Liver (tissue), 9 donors: Measurements from ENCODE around the gene GTF2B. TPM values are rescaled to one million over a fixed set of nuclear protein-coding genes. Genes with fewer than 3 reads are reported as not detected.

Experiments used
- DNase-seq: peaks from one replicate; pipeline ENCODE4 v3.0.0-alpha.2; 2017; ENCODE audit warnings: low spot score
- H3K27ac ChIP-seq, 2 donors: one replicate each; pipeline ENCODE4 v1.7.0; 2013; ENCODE audit warnings: inconsistent platforms in 2 of 2, low read length in 2 of 2, control low read depth in 1 of 2, low read depth in 1 of 2, mild to moderate bottlenecking in 1 of 2
- H3K27me3 ChIP-seq, 4 donors: one replicate each; pipeline versions ENCODE4 v1.6.1 to v1.7.0; 2013; ENCODE audit warnings: low read length in 3 of 4, inconsistent platforms in 1 of 4, mild to moderate bottlenecking in 1 of 4, moderate library complexity in 1 of 4; ENCODE audit not compliant: control insufficient read depth in 4 of 4, insufficient read depth in 4 of 4
- H3K36me3 ChIP-seq, 4 donors: one replicate each; pipeline versions ENCODE4 v1.6.1 to v1.7.0; 2013; ENCODE audit warnings: low read length in 3 of 4, mild to moderate bottlenecking in 3 of 4, low read depth in 1 of 4, moderate library complexity in 1 of 4; ENCODE audit not compliant: control insufficient read depth in 4 of 4, insufficient read depth in 3 of 4
- H3K4me1 ChIP-seq, 4 donors: one replicate each; pipeline versions ENCODE4 v1.6.1 to v1.7.0; 2013; ENCODE audit warnings: low read length in 3 of 4, mild to moderate bottlenecking in 3 of 4, moderate library complexity in 1 of 4; ENCODE audit not compliant: control insufficient read depth in 4 of 4, insufficient read depth in 4 of 4
- H3K4me3 ChIP-seq, 3 donors: one replicate each; pipeline versions ENCODE4 v1.6.1 to v1.7.0; 2013; ENCODE audit warnings: low read length in 3 of 3, control low read depth in 1 of 3, low read depth in 1 of 3, mild to moderate bottlenecking in 1 of 3
- H3K9ac ChIP-seq, 2 donors: one replicate each; pipeline ENCODE4 v1.7.0; 2013; ENCODE audit warnings: low read length in 2 of 2, mild to moderate bottlenecking in 2 of 2, moderate library complexity in 2 of 2, control low read depth in 1 of 2, low read depth in 1 of 2
- H3K9me3 ChIP-seq, 4 donors: one replicate each; pipeline versions ENCODE4 v1.6.1 to v1.7.0; 2013; ENCODE audit warnings: low read length in 3 of 4; ENCODE audit not compliant: control insufficient read depth in 4 of 4
- ATF3 ChIP-seq: IDR thresholded peaks from 2 replicates; pipeline ENCODE4 v1.6.1; 2016; ENCODE audit warnings: antibody characterized with exemption
- CTCF ChIP-seq: fragments of 150-350 bp; IDR thresholded peaks from 2 replicates; pipeline ENCODE4 v1.5.1; 2017; ENCODE audit warnings: improper control_type of control experiment, low read depth, low read length; ENCODE audit not compliant: missing input control
- EGR1 ChIP-seq, 2 donors: IDR thresholded peaks; 2 replicates each; pipeline ENCODE4 v1.6.1; 2016 to 2018; ENCODE audit warnings: antibody characterized with exemption in 2 of 2, low read depth in 2 of 2
- FOXA1 ChIP-seq: IDR thresholded peaks from 2 replicates; pipeline ENCODE4 v1.6.1; 2016; ENCODE audit warnings: antibody characterized with exemption
- FOXA2 ChIP-seq: IDR thresholded peaks from 2 replicates; pipeline ENCODE4 v1.6.1; 2016; ENCODE audit warnings: antibody characterized with exemption
- GABPA ChIP-seq, 2 donors: IDR thresholded peaks in 1 of 2; conservative IDR thresholded peaks in 1 of 2; 2 replicates each; pipeline ENCODE4 v1.6.1; 2016; ENCODE audit warnings: antibody characterized with exemption in 2 of 2, mild to moderate bottlenecking in 1 of 2, moderate library complexity in 1 of 2
- HNF4A ChIP-seq, 2 donors: conservative IDR thresholded peaks; 2 replicates each; pipeline ENCODE4 v1.6.1; 2016; ENCODE audit warnings: antibody characterized with exemption in 2 of 2, mild to moderate bottlenecking in 2 of 2
- HNF4G ChIP-seq: IDR thresholded peaks from 2 replicates; pipeline ENCODE4 v1.6.1; 2016; ENCODE audit warnings: antibody characterized with exemption
- JUND ChIP-seq, 2 donors: IDR thresholded peaks; 2 replicates each; pipeline ENCODE4 v1.6.1; 2016; ENCODE audit warnings: antibody characterized with exemption in 2 of 2
- MAX ChIP-seq: IDR thresholded peaks from 2 replicates; pipeline ENCODE4 v1.6.1; 2016; ENCODE audit warnings: antibody characterized with exemption
- NR2F2 ChIP-seq: IDR thresholded peaks from 2 replicates; pipeline ENCODE4 v1.6.1; 2016; ENCODE audit warnings: antibody characterized with exemption
- RAD21 ChIP-seq, 2 donors: IDR thresholded peaks; 2 replicates each; pipeline ENCODE4 v1.6.1; 2016; ENCODE audit warnings: antibody characterized with exemption in 2 of 2, mild to moderate bottlenecking in 2 of 2
- REST ChIP-seq: IDR thresholded peaks from 2 replicates; pipeline ENCODE4 v1.6.1; 2016; ENCODE audit warnings: antibody characterized with exemption, mild to moderate bottlenecking
- RXRA ChIP-seq, 2 donors: IDR thresholded peaks; 2 replicates each; pipeline ENCODE4 v1.6.1; 2017 to 2018; ENCODE audit warnings: antibody characterized with exemption in 2 of 2, mild to moderate bottlenecking in 1 of 2
- SP1 ChIP-seq: IDR thresholded peaks from 2 replicates; pipeline ENCODE4 v1.6.1; 2018; ENCODE audit warnings: antibody characterized with exemption, mild to moderate bottlenecking
- TAF1 ChIP-seq: conservative IDR thresholded peaks from 2 replicates; pipeline ENCODE4 v1.6.1; 2016; ENCODE audit warnings: antibody characterized with exemption, mild to moderate bottlenecking
- YY1 ChIP-seq: IDR thresholded peaks from 2 replicates; pipeline ENCODE4 v1.6.1; 2016; ENCODE audit warnings: antibody characterized with exemption, mild to moderate bottlenecking
- WGBS: extraction: QIAGEN DNeasy Blood & Tissue Kit; methylation state at CpG from one replicate; pipeline ENCODE4 v1.1.7; 2013; 5-methylcytosine and 5-hydroxymethylcytosine counted together
- polyA plus RNA-seq, 2 donors: library from polyadenylated mRNA; stranded (reverse) in 1 of 2; unstranded in 1 of 2; fragments of 200-250 nt in 1 of 2; fragments of >200 nt in 1 of 2; fragmentation: Nextera tagmentation in 1 of 2; extraction: Ambion mirVana in 1 of 2; gene quantifications; one replicate each; pipeline versions ENCODE4 v1.2.1 to v1.2.3, GENCODE V29; 2013 to 2015
- total RNA-seq, 2 donors: library from RNA; depleted of rRNA; stranded (reverse); fragments of >200 nt; gene quantifications; one replicate each; pipeline ENCODE4 v1.2.3, GENCODE V29; 2014
- donor health status: healthy.
- donor health status: healthy.
- donor health status: healthy.
- donor health status: healthy.
- donor health status: healthy.

GTF2B gene
- total and polyA plus RNA-seq, 4 donors, result 13.5 to 50.6 (median 23.5) TPM

GRCh38 chr1:88813471-88813870 lies 77.9 kb downstream of the GTF2B start:
- Histone ChIP-seq H3K4me3 (no peak overlapping the region), H3K27me3 (no peaks in the 10 kb centered on the region), H3K9ac (no peak overlapping the region), H3K36me3 (peaks cover 3 to 17% (median 13%) of the 10 kb centered on the region in 4 donors), H3K9me3 (no peaks in the 10 kb centered on the region), H3K4me1 (no peaks in the 10 kb centered on the region), H3K27ac (no peak overlapping the region)
- WGBS, result 90% methylated on average over 1 of the region's 1 CpG
- TF ChIP-seq FOXA1, result no peak
- no peak for TF ChIP-seq RXRA (IDR thresholded peaks at IDR 0.05)
- no peak for TF ChIP-seq YY1
- no peak for TF ChIP-seq MAX
- TF ChIP-seq HNF4A (conservative IDR thresholded peaks at IDR 0.05), result no peak
- no peak for TF ChIP-seq SP1
- TF ChIP-seq GABPA (IDR thresholded peaks at IDR 0.05 in 1 of 2, conservative IDR thresholded peaks at IDR 0.05 in 1 of 2), result no peak
- no peak for TF ChIP-seq JUND (IDR thresholded peaks at IDR 0.05)
- no peak for TF ChIP-seq CTCF
- no peak for TF ChIP-seq HNF4G
- DNase-seq, result no peak

- TF ChIP-seq HNF4A (conservative IDR thresholded peaks at IDR 0.05) (no peak), JUND (IDR thresholded peaks at IDR 0.05) (no peak), TAF1 (no peak), HNF4G (no peak)
- Histone ChIP-seq H3K9me3 (no peaks in the 10 kb centered on the region), H3K27me3 (no peaks in the 10 kb centered on the region), H3K27ac (no peak overlapping the region), H3K9ac (no peak overlapping the region), H3K4me3 (no peak overlapping the region), H3K4me1 (no peaks in the 10 kb centered on the region), H3K36me3 (peaks cover 3 to 23% (median 13%) of the 10 kb centered on the region in 4 donors)
- no peak for DNase-seq
Observed at GRCh38 chr1:88812366-88812765, 79.0 kb downstream of the GTF2B start.

- TF ChIP-seq REST, result no peak
- no peak for TF ChIP-seq FOXA2
- no peak for TF ChIP-seq RAD21 (IDR thresholded peaks at IDR 0.05)
- no peak for TF ChIP-seq ATF3
- no peak for TF ChIP-seq HNF4A (conservative IDR thresholded peaks at IDR 0.05)
- TF ChIP-seq GABPA (IDR thresholded peaks at IDR 0.05 in 1 of 2, conservative IDR thresholded peaks at IDR 0.05 in 1 of 2), result no peak
- TF ChIP-seq HNF4G, result no peak
- TF ChIP-seq YY1, result no peak
- no peak for TF ChIP-seq SP1
- no peak for TF ChIP-seq NR2F2
- TF ChIP-seq EGR1 (IDR thresholded peaks at IDR 0.05; ENCODE audit: low read depth in 2 of 2), result no peak
- TF ChIP-seq CTCF, result no peak
- TF ChIP-seq FOXA1, result no peak
- WGBS, result 96% methylated on average over 5 of the region's 5 CpGs
Observed at GRCh38 chr1:88803444-88803843, 87.9 kb downstream of the GTF2B start.

More at GRCh38 chr1:88803444-88803843, 87.9 kb downstream of the GTF2B start:
- no peaks in the 10 kb centered on the region for H3K27me3 ChIP-seq
- no peaks in the 10 kb centered on the region for H3K9me3 ChIP-seq
- no peak overlapping the region for H3K9ac ChIP-seq
- no peak for DNase-seq
- H3K27ac ChIP-seq, result no peak overlapping the region
- no peaks in the 10 kb centered on the region for H3K4me1 ChIP-seq
- peaks cover 2 to 25% (median 16%) of the 10 kb centered on the region in 4 donors for H3K36me3 ChIP-seq
- no peak overlapping the region for H3K4me3 ChIP-seq
